Measurements from ENCODE around the gene RNF8. TPM values are rescaled to one million over a fixed set of nuclear protein-coding genes. Genes with fewer than 3 reads are reported as not detected.

Gene RNF8
- total RNA-seq, 1 donor from 2014 or later = 20.8 TPM

DNA sequence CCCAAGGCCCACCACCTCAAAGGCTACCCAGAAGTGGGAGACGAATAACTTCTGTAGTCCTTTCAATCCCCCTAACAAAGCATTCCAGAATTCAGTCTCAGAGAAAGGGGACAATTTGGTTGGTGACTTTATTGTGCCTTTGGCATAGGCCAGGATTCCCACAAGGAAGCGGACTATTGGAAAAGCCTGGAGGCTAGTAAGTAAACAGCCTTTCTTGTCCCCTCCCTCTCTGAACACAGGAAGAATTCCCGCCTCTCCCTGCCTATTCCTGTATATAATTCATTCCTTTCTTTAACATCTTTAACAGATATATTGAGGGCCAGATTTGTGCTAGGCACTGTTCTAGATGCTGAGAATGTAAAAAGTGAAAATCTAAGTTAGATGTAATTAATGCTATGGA is 36.1 kb downstream of the RNF8 start:
- DNase-seq (ENCODE audit: low read depth) (no peak), FAIRE-seq (no peak)
- Histone ChIP-seq H3K36me3 (ENCODE audit: control insufficient read depth, insufficient read depth, low read length) (peaks cover 9% of the 10 kb centered on the region), H3K4me3 (ENCODE audit: low read depth, low read length) (no peak overlapping the region), H3K27me3 (ENCODE audit: control insufficient read depth, insufficient read depth, low read length) (no peaks in the 10 kb centered on the region)
- TF ChIP-seq, protein P1, sequence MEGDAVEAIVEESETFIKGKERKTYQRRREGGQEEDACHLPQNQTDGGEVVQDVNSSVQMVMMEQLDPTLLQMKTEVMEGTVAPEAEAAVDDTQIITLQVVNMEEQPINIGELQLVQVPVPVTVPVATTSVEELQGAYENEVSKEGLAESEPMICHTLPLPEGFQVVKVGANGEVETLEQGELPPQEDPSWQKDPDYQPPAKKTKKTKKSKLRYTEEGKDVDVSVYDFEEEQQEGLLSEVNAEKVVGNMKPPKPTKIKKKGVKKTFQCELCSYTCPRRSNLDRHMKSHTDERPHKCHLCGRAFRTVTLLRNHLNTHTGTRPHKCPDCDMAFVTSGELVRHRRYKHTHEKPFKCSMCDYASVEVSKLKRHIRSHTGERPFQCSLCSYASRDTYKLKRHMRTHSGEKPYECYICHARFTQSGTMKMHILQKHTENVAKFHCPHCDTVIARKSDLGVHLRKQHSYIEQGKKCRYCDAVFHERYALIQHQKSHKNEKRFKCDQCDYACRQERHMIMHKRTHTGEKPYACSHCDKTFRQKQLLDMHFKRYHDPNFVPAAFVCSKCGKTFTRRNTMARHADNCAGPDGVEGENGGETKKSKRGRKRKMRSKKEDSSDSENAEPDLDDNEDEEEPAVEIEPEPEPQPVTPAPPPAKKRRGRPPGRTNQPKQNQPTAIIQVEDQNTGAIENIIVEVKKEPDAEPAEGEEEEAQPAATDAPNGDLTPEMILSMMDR (IDR thresholded peaks at IDR 0.05; ENCODE audit: insufficient read depth, low read length, severe bottlenecking) = no peak

DNA sequence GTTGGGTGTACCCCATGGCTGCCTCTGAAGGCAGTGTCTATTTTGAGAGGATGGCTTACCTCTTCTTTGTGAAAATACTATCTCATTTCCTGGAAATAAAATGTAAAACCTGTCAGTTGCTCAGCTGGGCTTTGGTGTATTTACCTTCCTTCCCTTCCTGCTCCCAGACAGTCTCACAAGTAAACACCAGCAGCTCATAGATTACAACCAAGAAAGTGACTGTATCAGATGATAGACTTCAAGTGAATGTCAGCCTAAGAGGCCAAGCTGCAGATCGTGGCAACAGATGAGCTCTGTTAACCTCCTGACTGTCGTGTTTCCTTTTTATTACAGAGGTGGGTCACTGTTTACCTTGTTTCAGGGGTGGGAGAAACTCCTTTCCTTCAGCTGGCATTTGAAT is 37.3 kb downstream of the RNF8 start:
- TF ChIP-seq, protein P1 (IDR thresholded peaks at IDR 0.05; ENCODE audit: insufficient read depth, low read length, severe bottlenecking) = no peak
- DNase-seq (ENCODE audit: low read depth) = no peak
- no peak for FAIRE-seq
- peaks cover 9% of the 10 kb centered on the region for H3K36me3 ChIP-seq (ENCODE audit: control insufficient read depth, insufficient read depth, low read length)
- no peaks in the 10 kb centered on the region for H3K27me3 ChIP-seq (ENCODE audit: control insufficient read depth, insufficient read depth, low read length)
- H3K4me3 ChIP-seq (ENCODE audit: low read depth, low read length) = no peak overlapping the region

DNA sequence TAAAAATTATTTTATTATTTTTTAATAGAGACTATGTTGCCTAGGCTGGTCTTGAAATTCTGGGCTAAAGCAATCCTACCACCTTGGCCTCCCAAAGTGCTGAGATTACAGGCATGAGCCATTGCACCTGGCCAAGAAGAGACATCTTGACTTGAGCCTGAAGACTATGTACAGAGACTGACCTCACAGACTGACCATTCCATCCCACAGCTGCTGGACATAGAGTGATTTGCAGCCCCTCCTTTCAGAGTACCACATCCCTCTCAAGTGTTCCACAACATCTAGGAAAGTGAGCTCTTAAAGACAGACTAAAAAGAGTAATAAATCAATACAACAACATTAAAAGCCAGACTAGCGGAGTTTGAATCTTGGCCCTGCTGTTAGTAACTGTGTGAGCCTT is 39.0 kb downstream of the RNF8 start:
- TF ChIP-seq, protein P1 (IDR thresholded peaks at IDR 0.05; ENCODE audit: insufficient read depth, low read length, severe bottlenecking) = no peak
- FAIRE-seq = no peak
- H3K27me3 ChIP-seq (ENCODE audit: control insufficient read depth, insufficient read depth, low read length) = no peaks in the 10 kb centered on the region
- H3K4me3 ChIP-seq (ENCODE audit: low read depth, low read length) = no peak overlapping the region
- no peak for DNase-seq (ENCODE audit: low read depth)
- H3K36me3 ChIP-seq (ENCODE audit: control insufficient read depth, insufficient read depth, low read length) = peaks cover 9% of the 10 kb centered on the region

DNA sequence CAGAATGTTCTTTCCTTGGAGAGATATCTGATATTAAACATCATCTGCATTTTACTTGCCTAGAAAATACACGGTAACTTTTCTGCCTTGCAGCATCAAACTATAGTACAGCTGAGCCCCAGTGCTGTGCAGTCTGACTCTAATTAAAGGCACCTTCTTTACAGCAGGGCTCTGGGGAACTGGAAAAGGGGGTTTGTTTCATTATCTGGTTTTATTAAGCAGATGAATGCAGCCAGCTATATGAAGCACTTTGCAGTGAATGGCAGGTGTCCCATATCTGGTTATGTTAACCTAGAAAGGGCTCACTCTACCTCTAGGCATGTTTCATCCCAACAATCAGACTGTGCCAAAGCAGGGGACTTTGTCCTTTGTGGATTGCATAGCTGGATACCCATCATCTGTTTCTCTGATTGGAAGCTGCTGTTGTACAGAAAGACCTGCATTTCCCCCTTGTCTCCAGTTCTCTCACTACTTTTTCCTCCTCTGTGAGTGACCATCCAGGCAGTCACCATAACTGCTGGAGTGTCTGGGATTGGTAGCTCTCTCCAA is 39.7 kb downstream of the RNF8 start:
- TF ChIP-seq, protein P1 (IDR thresholded peaks at IDR 0.05; ENCODE audit: insufficient read depth, low read length, severe bottlenecking) = no peak
- no peak overlapping the region for H3K4me3 ChIP-seq (ENCODE audit: low read depth, low read length)
- no peaks in the 10 kb centered on the region for H3K27me3 ChIP-seq (ENCODE audit: control insufficient read depth, insufficient read depth, low read length)
- no peak for DNase-seq (ENCODE audit: low read depth)
- H3K36me3 ChIP-seq (ENCODE audit: control insufficient read depth, insufficient read depth, low read length) = peaks cover 9% of the 10 kb centered on the region
- no peak for FAIRE-seq

DNA sequence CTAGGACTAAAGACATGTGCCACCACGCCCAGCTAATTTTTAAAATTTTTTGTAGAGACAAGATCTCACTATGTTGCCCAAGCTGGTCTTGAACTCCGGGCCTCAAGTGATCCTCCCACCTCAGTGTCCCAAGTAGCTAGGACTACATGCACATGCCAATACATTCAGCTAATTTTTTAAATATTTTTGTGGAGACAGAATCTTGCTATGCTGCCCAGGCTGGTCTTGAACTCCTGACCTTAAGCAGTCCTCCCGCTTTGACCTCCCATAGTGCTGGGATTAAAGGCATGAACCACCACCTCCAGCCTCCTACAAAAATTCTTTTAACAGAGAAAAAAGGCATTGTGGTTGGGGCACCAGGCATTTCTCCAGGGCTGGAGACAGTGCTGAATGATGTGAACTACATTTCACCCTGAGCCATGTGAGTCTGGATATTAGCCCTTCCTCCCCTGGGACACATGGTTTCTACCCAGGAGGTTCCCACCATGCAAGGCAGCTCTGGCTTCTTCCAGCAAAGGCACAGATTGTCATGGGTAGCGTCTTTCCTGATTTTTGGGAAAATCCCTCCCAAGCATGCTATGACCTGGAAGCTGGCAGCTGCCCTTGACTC is 42.9 kb downstream of the RNF8 start:
- H3K27me3 ChIP-seq (ENCODE audit: control insufficient read depth, insufficient read depth, low read length) = no peaks in the 10 kb centered on the region
- no peak for FAIRE-seq
- no peaks in the 10 kb centered on the region for H3K36me3 ChIP-seq (ENCODE audit: control insufficient read depth, insufficient read depth, low read length)
- TF ChIP-seq, protein P1 (IDR thresholded peaks at IDR 0.05; ENCODE audit: insufficient read depth, low read length, severe bottlenecking) = no peak
- no peak overlapping the region for H3K4me3 ChIP-seq (ENCODE audit: low read depth, low read length)
- no peak for DNase-seq (ENCODE audit: low read depth)

DNA sequence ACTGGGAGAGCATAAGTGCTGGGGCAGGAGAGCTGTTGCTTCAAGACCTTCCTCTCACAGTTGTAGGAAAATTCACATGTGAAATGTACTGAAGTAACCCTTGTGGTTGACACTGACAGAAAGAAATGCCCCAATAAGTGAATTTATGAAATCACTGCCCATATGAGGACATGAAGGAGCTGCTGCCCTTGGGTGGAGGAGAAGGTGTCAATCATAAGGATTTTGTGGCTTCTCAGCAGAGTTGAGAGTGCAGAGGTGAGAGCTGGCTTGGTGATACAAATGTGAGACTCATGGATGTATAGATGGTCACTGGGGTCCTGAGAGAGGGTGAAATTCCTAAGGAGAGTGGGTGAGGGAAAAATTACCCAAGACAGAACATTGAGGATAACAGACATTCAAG is 45.3 kb downstream of the RNF8 start:
- Histone ChIP-seq H3K36me3 (ENCODE audit: control insufficient read depth, insufficient read depth, low read length) (no peaks in the 10 kb centered on the region), H3K27me3 (ENCODE audit: control insufficient read depth, insufficient read depth, low read length) (no peaks in the 10 kb centered on the region), H3K4me3 (ENCODE audit: low read depth, low read length) (no peak overlapping the region)
- DNase-seq (ENCODE audit: low read depth) (no peak), FAIRE-seq (no peak)
- TF ChIP-seq, protein P1 (IDR thresholded peaks at IDR 0.05; ENCODE audit: insufficient read depth, low read length, severe bottlenecking) = no peak

Measured in bronchial epithelial cell (primary cell).